Stimulated activated CD8-positive, alpha-beta memory T cell treated with anti-CD3 and anti-CD28 coated beads, Interleukin-15, amount 100 ng/mL, for 1 hour (primary cell): ENCODE results near the gene ATRN.

ENCODE experiments used
- DNase-seq: peaks from one replicate; pipeline ENCODE4 v3.0.0-alpha.2; 2020; ENCODE audit warnings: low read depth

Gene ATRN

DNA sequence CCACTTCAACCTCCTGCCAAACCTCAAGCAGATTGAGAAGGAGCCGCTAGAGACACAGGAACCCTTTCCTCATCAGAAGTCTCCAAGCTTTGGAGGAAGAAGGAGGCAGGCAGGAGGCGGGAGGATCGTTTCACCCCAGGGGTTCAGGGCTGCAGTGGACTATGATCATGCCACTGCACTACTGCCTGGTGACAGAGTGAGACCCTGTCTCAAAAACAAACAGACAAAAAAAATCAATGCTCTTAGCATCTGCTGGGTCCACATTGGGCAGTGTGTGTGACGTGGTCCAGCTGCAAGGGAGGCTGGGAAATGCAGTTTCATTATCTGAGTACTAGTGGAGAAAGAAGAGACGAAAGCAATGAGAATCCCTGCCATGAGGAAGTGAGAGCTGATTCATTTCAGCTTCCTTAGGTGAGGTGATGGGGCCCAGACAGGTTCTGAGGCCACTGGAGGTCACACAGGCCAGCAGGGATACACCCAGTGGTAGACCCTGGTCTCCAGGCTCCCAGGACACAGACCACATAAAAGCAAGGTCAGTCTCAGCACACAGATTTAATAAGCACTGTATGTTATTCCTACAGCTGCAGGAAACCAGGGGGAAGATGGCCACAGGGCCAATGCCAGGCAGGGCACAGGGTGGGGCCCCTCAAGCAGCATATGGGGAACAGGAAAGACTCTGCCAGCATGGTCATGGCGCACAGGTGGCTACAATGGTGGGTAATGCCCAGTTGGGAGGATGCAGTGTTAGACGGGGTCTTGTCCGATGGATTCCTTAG, 188.1 kb downstream of the ATRN start:
- DNase-seq = no peak

GRCh38 chr20:3659492-3660261, 188.9 kb downstream of the ATRN start:
- DNase-seq = no peak

GRCh38 chr20:3660262-3661059, 189.6 kb downstream of the ATRN start:
- DNase-seq = no peak

DNA sequence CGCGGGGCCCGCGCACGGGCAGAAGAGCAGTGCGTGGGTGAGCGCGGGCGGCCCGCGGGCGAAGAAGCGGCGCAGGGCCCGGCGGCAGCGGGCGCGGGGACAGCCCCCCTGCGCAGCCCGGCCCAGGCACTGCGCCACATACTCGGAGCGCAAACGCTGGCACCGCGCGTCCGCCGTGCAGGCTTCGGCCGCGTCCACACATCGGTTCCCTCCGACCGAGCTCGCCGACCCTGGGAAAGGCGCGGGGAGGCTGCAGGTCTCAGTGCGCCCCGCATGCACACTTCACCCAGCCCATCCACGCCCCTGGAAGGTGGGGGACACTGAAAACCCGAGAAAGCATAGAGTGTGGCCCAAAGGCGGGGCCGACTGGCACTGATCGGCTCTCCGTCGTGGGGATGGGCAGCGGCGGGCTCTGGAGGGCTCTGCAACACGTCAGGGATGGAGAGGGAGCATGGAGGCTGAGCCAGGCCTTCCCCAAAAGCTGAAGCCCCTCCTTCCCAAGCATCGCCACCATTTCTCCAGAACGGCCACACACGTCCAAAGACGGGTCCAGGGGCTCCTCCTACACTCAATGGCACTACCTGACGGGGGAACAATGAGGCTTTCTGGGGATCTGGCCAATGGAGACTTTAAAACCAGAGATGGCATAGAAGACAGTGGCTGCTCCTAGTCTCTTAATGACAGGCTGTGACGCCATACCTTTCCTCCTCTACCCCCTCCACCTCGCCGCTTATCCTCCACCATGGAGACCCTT, 190.4 kb downstream of the ATRN start:
- no peak for DNase-seq

- DNase-seq = no peak
Measured at GRCh38 chr20:3661814-3662665, 191.2 kb downstream of the ATRN start.

DNA sequence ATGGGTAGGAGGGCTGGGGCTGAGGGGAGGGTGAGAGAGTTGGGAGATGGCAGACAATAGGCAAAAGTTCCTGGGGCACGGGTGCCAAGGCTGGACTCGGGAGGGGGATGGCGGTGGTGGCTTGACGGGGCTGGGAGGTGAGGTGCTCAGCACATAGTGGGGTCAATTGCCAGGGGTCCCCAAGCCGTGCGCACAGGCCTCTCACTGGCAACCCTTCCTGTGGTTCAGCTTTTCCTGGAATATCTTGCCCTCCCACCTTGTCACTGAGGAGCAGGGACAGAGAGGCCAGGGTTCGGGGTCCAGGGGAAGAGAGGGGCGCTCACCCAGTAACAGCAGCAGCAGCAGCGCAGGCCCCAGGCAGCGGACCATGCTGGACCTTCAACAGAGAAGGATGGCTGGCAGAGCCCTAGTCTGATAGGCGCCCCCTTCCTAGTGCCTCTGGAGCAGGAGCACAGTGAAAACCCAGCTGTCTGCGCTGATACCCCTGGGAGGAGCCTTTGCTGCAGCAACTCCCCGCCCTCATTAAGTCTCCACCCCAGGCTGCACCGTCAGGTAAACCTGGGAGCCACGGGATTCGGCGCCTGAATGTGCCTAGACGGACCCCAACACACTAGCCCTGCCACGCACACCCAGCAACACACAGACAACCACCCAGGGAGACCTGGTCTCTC, 192.3 kb downstream of the ATRN start, which contains the start of gene GFRA4:
GFRA4 (minus strand) TSS at position 369 of the 671 bp plus-strand sequence; CDS start at position 369, 0 bp downstream.
- no peak for DNase-seq

DNA sequence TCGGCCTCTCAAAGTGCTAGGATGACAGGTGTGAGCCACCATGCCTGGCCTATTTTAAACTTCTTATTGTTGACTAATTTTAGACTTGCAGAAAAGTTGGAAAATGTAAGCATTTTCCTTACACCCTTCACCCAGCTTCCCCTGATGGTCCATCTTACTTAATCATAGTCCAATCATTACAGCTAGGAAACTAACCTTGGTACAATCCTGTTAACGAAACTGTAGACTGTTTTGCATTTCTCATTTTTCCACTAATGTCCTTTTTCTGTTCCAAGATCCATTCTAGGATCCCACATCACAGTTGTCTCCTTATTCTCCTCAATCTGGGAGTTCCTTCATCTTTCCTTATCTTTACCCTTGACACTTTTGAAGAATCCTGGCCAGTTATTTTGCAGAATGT, 193.0 kb downstream of the ATRN start:
- no peak for DNase-seq

- no peak for DNase-seq
Measured at GRCh38 chr20:3667434-3668037, 196.7 kb downstream of the ATRN start.

- DNase-seq = no peak
Measured at GRCh38 chr20:3669710-3670367, 199.0 kb downstream of the ATRN start.

GRCh38 chr20:3670511-3670910, 199.7 kb downstream of the ATRN start:
- no peak for DNase-seq

GRCh38 chr20:3670945-3671344, 200.1 kb downstream of the ATRN start:
- DNase-seq = no peak

- DNase-seq = no peak
Measured at GRCh38 chr20:3671986-3672546, 201.2 kb downstream of the ATRN start.

DNA sequence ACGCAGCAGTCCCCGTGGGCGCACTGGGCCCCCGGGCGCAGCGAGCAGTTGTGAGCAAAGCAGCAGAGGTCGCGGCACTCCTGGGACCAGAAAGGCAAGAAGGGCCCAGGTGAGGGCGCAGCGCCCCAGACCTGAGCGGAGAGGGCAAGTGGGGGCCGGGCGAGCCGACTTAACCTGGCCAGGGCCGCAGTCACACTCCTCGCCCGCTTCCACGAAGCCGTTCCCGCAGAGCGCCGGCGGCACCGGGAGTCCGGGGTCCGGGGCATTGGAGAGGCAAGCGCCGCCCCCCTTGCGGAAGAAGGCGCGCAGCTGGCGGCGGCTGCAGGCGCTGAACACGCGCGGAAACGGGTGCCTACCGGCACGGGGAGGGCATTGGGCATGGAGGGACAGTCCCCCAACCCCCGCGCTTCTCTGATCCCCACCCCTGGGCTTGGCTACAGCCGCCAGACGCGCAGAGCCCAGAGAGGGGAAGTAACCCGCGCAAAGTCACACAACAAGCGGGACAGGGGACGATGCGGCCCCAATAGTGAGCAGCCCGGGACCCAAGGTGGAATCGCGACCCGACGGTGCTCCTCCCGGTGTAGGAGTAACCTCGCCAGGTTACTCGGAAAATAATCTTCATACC, 201.8 kb downstream of the ATRN start:
- no peak for DNase-seq

- DNase-seq = no peak
Measured at GRCh38 chr20:3673221-3674070, 202.6 kb downstream of the ATRN start.

- DNase-seq = no peak
Measured at GRCh38 chr20:3674447-3674846, 203.6 kb downstream of the ATRN start.

- no peak for DNase-seq
Measured at GRCh38 chr20:3674995-3675900, 204.4 kb downstream of the ATRN start.
